ENCODE data around the gene NECTIN2.
"Not testable (repeated sequence)": the region's sequence is repeated elsewhere in the genome, so short reads cannot be mapped to it uniquely, and the experiment has no call there.

NECTIN2 gene

DNA sequence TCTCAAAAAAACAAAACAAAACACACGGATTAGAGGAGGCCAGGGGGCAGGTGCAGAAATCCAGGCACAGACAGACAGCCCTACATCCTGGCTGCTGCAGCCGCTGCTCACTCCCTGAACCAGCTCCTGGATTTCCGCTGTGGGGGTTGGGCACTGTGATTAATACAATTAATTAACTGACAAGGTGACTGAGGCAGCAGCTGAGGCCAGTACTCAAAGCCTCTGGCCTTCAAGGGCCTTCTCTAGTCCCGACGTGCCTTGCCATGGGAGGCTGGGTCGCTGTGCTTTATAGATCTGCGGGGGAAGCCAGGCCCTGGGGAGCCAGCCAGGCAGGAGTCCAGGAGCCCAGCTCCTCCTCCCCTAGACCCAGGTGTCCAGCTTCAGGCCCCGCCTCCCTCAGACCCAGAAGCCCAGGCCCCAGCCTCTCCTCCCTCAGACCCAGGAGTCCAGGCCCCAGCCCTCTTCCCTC, 4.6 kb downstream of the NECTIN2 start:
- no peak for DNase-seq (ENCODE audit: low read depth in 2 of 3, low spot score in 2 of 3)

DNA sequence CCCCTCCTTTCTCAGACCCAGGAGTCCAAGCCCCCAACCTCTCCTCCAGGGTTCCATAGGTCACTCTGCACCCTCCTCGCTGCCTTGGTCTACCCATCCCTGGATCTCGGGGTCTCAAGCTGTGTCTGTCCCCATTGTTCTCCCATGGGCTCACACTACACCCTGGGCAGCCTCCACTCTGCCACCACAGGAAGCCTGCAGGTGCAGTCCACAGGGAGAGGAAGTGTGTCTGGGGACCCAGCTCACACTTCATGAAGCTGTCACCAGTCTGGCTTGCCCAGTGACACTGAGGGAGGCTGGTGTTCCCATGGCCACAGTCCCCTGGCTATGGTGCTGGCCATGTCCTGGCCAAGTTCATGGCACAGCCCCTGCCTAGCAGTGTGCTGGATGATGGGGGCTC, 5.3 kb downstream of the NECTIN2 start:
- DNase-seq (ENCODE audit: low read depth in 2 of 3, low spot score in 2 of 3): no peak

- DNase-seq (ENCODE audit: low read depth in 2 of 3, low spot score in 2 of 3): no peak
Measured at GRCh38 chr19:44855606-44856005, 9.5 kb downstream of the NECTIN2 start.

DNA sequence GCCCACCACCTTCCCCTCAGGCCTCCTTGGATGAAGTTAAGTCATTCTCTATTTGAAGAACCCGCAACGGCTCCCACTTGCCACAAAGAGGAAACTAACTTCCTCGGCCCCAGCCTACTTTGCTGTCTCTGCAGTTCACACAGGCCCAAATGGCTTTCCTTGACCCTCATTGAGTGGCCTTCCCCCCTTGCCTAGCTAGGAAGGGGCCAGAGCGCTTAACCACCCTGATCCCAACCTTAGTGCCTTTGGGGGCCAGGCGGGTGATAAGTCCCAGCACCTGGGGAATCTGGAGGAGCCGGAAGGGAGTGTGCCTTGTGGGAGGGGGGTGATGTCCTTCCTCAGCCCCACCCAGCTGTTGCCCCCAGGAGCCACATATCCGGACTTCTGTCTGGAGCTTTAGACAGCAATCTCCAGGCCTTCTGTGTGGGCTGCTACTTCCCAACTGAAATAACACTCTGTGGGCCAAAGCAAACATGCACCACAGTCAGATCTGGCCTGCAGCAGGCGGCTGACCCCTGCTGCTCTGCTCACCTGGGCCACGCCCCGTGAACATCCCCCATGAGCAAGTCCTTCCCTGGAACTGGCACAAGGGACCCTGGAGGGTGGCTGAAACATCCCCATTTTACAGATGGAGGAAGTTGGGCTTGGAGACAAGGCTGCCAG, 10.5 kb downstream of the NECTIN2 start:
- DNase-seq (ENCODE audit: low read depth in 2 of 3, low spot score in 2 of 3): no peak

DNA sequence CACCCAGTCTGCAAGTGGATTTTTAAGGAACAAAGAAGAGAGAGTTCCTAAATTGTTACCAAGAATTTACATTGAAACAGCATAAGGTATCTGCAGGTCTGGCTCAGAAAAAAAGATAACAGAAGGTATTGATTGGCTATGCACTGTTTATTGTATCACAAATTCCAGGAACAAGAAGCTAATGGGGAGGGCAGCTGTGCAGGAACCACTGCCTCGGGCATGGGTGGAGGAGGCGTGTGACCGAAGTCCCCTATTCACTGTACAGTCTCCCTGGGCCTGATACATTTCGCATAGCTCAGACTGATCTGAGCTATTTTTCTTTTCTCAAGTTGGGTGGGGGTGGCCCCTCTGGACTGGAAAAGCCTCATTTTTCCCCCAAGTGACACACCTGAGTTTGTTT, 11.7 kb downstream of the NECTIN2 start:
- DNase-seq (ENCODE audit: low read depth in 2 of 3, low spot score in 2 of 3): no peak

- DNase-seq (ENCODE audit: low read depth in 2 of 3, low spot score in 2 of 3): not testable (repeated sequence)
Measured at GRCh38 chr19:44861576-44861975, 15.5 kb downstream of the NECTIN2 start.

DNA sequence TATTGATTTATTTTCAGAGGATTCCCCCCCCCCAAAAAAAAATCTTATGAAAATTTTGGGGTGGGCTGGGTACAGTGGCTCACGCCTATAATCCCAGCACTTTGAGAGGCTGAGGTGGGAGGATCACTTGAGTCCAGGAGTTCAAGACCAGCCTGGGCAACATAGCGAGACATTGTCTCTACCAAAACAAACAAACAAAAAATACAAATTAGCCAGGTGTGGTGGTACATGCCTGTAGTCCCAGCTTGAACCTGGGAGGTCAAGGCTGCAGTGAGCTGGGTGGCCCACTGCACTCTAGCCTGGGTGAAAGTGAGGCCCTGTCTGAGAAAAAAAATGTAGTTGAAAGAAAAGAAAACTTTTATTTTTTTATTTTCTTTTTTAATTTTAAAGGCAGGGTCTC, 17.9 kb downstream of the NECTIN2 start:
- DNase-seq (ENCODE audit: low read depth in 2 of 3, low spot score in 2 of 3): no peak

DNA sequence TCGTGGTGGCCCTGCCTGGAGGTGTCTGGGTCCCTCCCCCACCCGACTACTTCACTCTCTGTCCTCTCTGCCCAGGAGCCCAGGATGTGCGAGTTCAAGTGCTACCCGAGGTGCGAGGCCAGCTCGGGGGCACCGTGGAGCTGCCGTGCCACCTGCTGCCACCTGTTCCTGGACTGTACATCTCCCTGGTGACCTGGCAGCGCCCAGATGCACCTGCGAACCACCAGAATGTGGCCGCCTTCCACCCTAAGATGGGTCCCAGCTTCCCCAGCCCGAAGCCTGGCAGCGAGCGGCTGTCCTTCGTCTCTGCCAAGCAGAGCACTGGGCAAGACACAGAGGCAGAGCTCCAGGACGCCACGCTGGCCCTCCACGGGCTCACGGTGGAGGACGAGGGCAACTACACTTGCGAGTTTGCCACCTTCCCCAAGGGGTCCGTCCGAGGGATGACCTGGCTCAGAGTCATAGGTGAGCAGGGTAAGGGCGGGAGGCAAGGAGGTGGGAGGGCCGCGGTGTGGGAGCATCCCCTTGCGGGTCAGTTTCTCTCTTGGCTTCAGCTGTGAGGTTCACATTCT, 19.2 kb downstream of the NECTIN2 start:
- no peak for DNase-seq (ENCODE audit: low read depth in 2 of 3, low spot score in 2 of 3)

- DNase-seq (ENCODE audit: low read depth in 2 of 3, low spot score in 2 of 3): no peak
Measured at GRCh38 chr19:44866664-44867063, 20.6 kb downstream of the NECTIN2 start.

DNA sequence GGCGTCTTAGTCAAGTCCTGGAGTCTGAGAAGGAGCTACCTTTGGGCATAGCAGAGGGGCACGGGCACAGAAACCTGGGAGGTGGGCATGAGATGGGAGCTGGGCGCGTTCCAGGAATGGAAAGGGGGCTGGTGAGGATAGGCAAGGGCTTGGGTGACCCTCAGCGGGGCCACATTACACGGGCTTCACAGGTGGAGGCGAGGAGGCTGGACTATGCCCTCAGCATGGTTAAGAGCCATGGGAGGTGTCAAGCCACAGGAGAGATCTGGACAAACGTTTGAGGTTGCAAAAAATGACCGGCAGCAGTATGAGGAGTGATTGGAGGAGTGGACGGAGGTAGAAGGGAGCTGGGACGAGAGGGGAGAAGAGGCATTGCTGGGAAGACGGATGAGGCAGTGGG, 21.5 kb downstream of the NECTIN2 start:
- DNase-seq (ENCODE audit: low read depth in 2 of 3, low spot score in 2 of 3): no peak

DNA sequence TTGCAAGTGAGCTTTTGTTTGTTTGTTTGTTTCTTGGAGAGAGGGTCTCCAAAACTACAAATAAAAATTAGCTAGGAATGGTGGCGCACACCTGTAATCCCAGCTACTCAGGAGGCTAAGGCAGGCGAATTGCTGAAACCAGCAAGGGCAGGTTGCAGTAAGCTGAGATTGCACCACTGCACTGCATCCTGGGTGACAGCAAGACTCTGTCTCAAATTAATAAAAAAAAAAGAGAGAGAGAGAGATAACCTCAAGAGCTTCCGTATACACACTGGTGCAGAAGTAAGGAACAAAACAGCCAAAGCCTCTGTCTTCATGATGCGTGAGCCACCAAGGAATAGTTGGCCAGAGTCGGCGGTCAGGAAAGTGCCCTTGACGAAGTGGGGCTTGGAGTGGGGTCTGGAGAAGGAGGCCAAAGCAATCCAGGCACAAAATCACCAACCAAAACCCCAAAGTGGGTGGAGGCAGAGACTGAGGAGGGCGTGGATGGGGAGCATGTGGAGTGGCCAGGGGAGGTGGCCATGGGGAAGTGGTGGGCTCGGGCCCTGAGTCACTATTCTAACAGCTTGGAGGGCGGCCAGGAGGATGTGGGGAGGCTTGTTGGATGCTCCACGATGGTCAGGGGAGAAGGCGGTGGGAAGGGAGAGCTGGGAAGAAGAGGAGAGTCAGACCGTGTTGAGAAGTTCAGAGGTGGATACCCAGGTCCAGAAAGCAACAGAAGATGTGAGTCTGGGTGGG, 23.8 kb downstream of the NECTIN2 start:
- DNase-seq (ENCODE audit: low read depth in 2 of 3, low spot score in 2 of 3): no peak

- no peak for DNase-seq (ENCODE audit: low read depth in 2 of 3, low spot score in 2 of 3)
Measured at GRCh38 chr19:44871809-44872208, 25.7 kb downstream of the NECTIN2 start.

DNA sequence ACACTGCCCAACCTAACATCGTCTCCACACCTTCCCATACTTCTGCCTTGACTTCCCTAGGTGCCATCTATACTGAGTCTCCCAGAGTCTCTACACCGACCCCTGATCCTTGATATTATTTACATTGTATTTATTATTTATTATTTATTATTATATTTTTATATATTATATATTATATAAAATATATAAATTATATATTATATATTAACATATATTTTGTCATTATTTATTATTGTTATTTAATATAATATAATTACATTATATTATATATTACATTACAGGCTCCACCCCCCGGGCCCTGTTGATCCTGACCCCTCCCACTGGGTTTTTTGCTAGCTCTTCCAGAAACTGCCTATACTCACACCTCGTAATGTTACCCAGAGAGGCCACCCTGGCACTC, 26.6 kb downstream of the NECTIN2 start:
- DNase-seq (ENCODE audit: low read depth in 2 of 3, low spot score in 2 of 3): no peak

- no peak for DNase-seq (ENCODE audit: low read depth in 2 of 3, low spot score in 2 of 3)
Measured at GRCh38 chr19:44874317-44874716, 28.2 kb downstream of the NECTIN2 start.

DNA sequence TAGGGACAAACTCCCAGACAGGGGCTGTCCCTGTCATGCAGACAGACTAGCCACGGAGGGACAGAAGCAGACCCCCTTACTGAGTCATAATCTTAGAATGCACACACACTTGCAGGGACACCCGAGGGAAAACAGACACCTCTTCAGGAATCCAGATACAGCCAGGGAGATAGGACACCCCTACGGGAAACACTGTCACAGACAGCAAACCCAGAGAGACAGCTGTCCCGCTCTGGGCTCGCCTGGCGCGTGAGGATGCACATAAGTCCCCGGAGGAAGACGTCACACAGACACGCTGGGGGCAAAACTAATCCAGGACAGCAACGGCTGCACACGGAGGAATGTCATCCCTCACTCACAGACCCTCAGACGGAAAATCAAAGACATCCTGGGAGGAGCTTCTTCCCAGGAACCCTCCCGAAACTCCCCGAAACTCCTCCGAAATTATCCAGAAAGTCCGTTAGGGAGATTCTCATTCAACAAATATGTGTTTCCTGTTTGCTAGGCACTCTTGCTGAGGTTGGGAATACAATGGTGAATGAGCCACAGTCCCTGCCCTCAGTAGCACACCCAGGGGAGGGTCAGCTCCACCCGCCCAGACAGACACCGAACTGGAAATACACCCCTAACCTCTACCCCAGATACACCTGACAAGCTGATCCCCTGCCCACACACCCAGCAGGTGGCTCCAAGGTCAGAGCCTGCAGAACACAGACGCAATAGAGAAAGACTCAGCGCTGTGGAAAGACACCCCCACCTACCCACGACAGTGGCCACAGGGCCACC, 29.8 kb downstream of the NECTIN2 start:
- DNase-seq (ENCODE audit: low read depth in 2 of 3, low spot score in 2 of 3): no peak

DNA sequence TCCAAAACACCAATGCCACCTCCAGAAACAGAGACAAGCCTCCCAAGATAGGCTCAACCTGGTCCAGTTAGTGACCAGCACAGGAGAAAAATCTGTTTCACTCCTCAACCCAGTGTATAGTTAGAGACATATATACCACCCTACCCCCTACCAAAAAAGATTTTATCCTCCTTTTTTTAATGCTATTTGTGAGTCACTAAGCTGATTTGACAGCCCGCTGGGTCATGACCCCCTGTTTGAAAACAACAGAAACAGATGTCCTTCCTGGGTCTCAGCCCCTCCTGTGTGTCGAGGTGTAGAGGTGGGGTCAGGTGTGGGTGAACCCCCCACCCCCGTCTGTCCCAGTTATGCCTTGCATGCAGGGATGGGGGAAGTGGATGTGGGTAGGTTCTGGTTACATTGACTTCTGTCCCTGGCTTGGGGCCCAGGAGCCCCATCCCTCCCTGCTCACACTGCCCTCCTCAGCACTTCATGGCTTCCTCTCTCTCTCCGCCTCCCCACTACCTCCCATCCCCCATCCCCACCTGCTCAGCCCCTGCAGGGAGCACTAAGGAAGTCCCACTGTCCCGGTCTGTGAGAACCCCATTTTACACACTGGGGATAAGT, 30.9 kb downstream of the NECTIN2 start:
- no peak for DNase-seq (ENCODE audit: low read depth in 2 of 3, low spot score in 2 of 3)

DNA sequence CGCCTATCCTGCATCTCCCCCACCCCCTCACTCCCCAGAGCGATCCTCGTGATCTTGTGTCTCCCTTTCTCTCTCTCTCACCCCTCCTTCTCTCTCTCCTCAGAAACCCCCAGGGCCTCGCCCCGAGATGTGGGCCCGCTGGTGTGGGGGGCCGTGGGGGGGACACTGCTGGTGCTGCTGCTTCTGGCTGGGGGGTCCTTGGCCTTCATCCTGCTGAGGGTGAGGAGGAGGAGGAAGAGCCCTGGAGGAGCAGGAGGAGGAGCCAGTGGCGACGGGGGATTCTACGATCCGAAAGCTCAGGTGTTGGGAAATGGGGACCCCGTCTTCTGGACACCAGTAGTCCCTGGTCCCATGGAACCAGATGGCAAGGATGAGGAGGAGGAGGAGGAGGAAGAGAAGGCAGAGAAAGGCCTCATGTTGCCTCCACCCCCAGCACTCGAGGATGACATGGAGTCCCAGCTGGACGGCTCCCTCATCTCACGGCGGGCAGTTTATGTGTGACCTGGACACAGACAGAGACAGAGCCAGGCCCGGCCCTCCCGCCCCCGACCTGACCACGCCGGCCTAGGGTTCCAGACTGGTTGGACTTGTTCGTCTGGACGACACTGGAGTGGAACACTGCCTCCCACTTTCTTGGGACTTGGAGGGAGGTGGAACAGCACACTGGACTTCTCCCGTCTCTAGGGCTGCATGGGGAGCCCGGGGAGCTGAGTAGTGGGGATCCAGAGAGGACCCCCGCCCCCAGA, 32.2 kb downstream of the NECTIN2 start:
- DNase-seq (ENCODE audit: low read depth in 2 of 3, low spot score in 2 of 3): no peak

DNA sequence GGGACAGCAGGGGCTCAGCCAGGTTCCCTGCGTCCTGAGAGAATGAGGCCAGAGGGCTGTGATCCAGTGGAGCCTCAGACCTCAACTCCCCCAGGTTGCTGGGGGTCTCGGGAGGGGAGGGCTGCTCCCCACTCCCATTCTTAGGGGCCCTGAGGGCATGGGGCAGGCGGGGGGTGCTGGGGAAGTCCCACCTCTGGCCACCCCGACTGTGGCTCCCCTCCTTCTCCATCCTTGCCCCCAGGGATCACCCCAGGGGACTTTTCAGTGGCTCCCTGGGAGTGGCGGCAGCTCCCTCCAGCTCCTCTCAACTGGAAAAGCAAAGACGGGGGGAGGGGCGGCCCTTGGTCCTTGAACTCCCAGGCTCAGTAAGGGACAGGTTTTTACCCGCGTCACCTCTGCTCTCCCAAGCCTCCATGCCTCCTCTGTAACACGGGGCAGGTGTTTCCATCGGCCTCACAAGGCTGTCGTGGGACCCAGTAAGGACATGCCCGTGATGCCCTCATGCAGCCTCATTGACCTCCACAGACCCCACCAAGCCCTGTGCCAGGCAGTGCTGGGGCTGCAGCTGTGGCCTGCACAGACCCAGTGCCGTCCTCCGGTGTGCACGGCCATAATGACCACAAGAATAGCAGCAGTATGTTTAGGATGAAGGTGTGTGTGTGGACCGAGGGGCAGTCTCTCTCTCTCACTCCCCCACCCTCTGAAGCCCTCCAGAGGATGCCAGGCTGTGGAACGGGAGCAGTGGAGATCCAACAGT, 33.4 kb downstream of the NECTIN2 start:
- no peak for DNase-seq (ENCODE audit: low read depth in 2 of 3, low spot score in 2 of 3)

DNA sequence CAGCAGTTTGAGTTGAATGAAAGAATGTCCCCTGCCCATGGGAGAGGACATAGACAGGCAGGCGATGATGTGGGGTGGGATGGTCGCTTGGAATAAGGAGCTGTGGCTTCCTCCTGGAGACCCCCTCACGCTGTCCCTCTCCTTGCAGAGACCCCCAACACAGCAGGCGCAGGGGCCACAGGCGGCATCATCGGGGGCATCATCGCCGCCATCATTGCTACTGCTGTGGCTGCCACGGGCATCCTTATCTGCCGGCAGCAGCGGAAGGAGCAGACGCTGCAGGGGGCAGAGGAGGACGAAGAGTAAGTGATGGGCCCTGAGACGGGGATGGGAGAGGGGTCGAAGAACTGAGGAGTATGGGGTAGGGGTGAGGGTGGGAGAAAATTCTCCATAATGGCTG, 36.0 kb downstream of the NECTIN2 start:
- no peak for DNase-seq (ENCODE audit: low read depth in 2 of 3, low spot score in 2 of 3)
